Measurements from ENCODE around the gene SLC38A3.
A peak's percentile ranks its signal among the peaks of the same experiment; 100 is the strongest.

The SLC38A3 gene

DNA sequence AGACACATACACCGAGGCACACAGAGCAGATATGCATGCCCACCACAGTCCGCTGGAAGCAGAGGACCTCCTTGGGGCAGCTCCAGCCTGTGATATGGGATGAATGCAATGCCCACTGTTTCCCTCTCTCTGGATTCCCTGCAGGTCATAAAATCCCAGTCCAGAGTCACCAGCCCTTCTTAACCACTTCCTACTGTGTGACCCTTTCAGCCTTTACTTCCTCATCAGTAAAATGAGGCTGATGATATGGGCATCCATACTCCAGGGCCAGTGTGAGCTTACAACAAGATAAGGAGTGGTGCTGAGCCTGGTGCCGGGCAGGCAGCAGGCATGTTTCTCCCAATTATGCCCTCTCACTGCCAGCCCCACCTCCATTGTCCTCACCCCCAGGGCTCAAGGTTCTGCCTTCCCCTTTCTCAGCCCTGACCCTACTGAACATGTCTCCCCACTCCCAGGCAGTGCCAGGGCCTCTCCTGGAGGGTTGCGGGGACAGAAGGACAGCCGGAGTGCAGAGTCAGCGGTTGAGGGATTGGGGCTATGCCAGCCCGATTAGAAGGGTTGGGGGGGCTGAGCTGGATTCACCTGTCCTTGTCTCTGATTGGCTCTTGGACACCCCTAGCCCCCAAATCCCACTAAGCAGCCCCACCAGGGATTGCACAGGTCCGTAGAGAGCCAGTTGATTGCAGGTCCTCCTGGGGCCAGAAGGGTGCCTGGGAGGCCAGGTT, 14.0 kb upstream of the SLC38A3 start, which contains the start of gene GNAT1:
Gene GNAT1 (plus strand): TSS at position 675 of the 725 bp plus-strand sequence. CDS start 116 bp downstream, outside the sequence.
- no peak for DNase-seq

DNA sequence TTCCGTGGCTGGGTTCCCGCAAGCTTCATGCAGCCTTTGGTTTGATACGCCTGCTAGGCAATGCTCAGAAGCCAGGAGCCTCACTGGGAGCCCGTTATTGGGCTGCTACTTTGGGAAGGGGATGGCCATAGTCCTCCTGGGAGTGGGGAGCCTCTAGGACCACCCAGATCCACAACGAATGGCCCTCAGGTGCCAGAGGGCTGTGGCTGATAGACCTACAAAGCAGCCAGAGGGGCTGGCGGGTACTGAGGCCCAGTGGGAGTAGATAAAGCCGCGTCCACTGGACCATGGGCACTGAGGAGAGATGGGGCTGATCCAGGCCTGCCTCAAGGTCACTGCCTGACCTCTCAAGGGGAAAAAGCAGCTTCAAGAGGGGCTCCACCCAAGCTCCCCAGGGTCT, 12.9 kb upstream of the SLC38A3 start:
- DNase-seq: no peak

DNA sequence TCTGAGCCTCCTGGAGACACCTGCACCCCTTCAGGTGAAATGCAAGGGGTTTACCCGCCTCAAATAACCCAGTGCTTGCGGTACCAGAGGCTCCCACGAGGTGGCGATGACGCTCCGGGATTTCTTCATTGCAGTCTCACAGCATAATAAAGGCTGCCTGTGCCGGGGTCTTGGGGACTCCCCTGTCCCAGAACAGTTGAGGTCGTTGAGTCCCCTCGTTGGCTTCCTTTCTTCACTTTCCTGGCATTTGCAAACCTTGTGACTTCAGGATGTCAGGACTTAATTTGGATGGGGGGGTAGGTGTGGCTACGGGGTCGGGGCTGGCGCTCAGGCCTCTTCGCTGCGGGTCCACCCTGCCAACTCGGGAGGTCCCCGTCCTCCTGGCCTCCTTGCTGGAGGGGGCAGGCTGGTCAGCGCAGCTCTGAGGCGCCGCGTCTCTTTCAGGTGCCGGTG, 12.4 kb upstream of the SLC38A3 start:
- peak in 46 of 56 donors; percentile 9 to 83 (median 40) for DNase-seq

DNA sequence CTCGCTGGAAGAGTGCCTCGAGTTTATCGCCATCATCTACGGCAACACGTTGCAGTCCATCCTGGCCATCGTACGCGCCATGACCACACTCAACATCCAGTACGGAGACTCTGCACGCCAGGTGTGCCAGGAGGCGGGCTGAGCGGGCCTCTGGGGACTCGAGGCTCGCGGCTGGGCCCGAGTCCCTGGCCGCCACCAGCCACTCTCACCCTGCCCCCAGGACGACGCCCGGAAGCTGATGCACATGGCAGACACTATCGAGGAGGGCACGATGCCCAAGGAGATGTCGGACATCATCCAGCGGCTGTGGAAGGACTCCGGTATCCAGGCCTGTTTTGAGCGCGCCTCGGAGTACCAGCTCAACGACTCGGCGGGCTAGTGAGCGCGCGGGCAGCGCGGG, 11.8 kb upstream of the SLC38A3 start:
- no peak for DNase-seq

DNA sequence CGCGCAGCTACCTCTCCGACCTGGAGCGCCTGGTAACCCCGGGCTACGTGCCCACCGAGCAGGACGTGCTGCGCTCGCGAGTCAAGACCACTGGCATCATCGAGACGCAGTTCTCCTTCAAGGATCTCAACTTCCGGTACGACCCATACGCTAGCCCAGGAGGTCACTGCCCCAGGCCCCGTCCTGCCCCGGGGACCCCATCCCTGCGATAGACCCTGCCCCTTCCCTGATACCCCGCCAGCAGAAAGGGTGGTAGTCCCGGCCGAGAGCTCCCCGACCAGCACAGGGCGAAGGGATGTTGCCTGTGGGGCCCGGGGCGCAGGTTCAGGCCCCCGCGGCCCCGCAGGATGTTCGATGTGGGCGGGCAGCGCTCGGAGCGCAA, 11.3 kb upstream of the SLC38A3 start:
- no peak for DNase-seq

DNA sequence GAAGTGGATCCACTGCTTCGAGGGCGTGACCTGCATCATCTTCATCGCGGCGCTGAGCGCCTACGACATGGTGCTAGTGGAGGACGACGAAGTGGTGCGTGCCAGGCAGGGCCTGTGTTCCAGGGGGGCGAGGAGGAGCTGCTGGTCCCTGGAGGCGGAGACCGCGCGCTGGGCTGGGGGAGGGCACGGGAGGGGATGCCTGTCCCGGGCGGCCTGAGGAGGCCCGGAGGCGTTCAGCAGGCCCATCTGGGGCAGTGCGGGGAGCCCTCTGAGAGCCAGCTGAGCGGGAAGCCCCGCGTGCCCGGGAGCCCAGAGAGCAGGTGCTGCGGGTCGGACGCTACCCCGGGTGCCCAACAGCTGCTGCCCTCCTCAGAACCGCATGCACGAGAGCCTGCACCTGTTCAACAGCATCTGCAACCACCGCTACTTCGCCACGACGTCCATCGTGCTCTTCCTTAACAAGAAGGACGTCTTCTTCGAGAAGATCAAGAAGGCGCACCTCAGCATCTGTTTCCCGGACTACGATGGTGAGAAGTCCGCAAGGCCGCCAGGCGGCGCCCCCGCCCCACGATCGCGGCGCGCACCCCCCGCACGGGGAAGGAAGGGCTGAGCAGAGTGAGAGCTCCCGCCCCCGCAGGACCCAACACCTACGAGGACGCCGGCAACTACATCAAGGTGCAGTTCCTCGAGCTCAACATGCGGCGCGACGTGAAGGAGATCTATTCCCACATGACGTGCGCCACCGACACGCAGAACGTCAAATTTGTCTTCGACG, 10.8 kb upstream of the SLC38A3 start:
- DNase-seq: peak in 47 of 56 donors; percentile 6 to 83 (median 46)

DNA sequence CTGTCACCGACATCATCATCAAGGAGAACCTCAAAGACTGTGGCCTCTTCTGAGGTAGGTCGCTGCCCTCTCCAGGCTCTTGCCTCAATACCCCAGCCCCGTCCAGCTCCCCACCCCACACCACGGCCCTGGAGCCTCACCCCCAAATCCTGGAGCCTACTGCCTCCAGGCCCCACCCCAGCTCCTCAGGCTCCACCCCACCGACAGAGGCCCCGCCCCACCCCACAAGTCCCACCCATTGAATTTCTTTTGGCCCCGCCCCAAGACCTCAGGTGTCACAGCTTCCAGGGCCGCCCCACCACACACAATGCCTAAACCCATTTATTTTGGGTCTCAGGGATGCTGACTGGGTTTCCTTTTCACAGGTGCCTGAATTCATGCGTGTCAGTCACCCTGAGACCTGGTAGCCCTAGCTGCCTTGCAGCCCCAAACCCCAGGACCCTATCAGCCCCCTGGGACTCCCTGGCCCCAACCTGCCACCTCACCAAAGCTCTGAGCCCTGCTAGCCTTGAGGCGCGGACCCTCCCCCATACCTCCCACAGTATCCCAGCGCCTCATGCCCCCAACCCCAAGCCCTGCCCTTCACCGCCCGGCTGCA, 10.1 kb upstream of the SLC38A3 start:
- DNase-seq: no peak

DNA sequence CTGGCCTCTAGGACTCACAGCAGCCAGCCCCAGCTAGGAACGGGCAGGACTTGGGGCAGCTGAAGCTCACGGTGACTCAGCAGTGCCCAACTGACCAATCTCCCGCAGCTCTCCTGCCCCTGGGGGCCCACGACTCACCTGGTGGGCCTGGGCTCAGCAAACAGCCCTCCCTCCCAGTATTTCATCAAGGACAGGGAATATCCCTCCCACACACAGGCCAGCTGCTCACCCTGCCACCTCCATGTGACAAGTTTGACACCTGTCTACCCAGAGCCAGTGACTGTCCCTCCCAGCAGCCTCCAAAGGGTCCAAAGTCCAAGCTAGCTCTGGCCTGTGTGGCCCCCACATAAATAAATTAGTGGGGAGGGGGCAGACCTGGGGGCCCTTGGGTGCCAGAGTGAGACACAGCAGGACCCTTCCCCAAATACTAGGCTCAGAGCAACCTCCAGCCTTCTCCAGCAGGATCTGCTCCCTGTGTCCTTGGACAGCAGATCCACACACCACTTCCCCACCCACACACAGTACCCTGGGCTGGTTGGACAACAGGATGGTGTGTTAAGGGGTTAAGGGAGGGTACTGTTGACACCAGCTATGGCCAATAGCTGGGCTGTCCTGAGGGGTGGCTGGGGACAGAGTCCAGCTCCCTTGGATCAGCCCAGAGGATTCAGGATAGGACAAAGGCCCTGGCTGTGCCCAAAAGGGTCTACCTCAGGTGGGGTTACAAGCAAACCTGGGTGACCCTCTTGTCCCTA, 9.4 kb upstream of the SLC38A3 start:
- DNase-seq: no peak

DNA sequence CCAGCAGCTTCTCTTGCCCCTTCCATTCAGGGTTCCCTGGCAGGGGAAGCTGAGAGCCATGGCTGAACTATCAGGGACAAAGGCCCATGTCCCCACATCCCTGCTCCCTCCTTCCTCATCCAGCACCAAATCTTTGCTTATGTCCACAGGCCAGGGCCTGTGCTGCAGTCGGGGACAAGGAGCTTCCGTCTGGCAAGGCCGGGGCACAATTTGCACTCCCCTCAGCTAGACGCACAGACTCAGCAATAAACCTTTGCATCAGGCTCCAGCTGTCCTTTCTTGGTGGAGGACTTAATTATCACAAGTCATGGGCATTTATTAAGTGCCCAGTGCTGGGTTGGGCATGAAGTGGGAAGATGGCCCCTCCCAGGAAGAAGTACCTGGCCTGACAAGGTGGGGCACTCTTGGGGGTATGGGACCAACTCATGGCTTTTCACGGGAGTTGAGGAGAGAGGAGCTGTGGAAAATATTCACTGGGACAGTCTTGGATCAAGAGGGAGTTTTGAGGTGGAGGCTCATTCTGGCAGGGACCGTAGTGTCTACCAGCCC, 8.7 kb upstream of the SLC38A3 start:
- no peak for DNase-seq

DNA sequence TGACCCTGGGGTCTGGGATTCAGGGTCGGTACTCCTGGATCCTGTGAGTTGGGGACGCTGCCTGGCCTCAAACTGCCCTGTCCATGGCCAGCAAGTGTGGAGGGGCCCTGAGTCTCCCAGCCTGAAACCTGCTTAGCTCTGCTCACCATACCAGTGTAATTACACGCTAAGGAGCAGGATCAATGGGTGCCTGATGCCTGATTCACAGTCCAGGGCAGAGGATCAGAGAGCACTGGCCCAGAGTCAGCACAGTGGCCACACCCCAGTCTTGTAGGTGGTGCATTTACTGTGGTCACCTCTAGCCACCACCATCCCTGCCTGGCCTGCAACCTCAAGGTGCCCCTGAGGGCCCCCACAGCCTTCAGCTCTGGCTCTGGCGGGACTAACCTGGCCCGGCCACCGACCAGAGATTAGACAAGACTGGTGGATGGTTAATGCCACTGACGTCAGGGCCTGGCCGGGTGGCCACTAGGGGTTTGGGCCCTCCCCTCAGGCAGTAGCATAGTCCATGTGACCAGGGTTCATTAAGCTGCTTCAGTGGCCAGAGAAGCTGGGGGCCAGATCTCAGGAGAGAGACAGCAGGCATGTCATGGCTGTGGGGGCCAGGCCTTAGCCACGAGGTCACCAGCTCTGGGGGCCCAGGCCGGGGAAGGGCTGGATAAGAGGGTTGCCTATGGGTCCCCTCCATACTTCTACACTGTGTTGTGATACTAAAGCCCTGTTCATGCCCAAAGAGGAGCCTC, 3.3 kb upstream of the SLC38A3 start:
- no peak for DNase-seq

DNA sequence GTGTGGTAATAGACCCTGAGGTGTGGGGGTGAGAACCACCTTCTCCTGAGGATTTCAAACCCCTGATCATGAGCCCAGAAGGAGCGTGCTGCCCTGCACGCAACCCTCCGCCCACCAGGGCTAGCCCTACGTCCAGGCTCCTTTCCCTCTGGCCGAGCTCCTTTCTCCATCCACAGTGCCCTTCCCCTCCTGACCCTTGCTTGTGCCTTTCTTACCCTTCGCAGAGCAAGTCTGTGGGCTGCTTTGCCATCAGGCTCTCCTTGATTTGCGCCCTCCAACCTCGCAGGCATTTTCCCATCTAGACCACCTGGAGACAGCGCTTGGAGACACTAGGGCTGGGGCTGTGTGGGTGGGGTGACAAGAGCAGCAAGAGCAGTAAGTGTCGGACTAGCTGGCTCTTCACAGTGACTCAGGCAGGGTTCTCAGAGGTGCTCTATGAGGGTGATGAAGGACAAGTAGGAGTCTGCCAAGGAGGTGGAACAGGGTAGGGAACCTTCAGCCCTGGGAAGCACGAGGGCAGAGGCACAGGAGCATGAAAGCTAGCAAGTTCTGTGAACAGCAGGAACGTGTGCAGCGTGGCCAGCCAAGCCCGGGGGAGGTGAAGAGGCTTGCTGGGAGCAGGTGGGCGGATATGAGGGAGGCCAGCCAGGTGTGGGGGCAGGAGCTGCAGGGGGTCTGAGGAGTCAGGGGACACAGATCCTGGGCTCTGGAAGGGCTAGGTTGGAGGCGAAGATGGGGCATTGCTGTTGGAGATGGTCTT, 2.5 kb upstream of the SLC38A3 start:
- no peak for DNase-seq

DNA sequence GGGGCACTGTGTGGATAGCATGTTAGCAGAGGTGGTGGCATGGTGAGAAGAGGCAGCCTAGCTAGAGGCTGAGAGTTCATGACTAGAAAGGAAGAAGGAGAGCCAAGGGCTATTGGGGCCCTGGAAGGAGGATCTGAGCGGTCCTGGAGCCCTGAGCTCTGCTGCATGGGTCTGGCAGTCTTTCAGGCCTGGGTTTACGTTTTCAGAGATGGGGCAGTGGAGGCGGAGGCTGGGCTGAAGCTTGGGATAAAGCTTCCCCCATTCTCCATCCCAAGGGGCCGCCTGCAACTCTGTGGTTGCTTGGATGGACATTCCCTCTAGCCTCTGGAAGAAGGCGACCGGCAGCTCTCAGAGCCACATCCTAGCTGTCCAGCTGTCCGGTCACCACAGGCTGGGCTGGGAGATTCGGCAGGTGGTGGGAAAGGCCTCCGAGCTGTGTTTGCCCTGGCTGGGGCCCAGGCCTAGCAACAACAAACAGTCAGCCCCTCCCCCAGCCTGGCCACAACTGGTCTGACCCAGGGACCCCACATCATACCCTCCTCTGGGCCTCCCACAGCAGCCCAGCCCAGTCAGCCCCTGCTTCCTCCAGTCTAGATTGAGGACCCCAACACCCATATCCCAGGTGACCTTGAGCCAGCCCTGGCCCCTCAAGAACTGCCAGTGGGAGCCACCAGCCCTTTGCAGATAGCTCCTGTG, 1.8 kb upstream of the SLC38A3 start:
- DNase-seq: no peak

DNA sequence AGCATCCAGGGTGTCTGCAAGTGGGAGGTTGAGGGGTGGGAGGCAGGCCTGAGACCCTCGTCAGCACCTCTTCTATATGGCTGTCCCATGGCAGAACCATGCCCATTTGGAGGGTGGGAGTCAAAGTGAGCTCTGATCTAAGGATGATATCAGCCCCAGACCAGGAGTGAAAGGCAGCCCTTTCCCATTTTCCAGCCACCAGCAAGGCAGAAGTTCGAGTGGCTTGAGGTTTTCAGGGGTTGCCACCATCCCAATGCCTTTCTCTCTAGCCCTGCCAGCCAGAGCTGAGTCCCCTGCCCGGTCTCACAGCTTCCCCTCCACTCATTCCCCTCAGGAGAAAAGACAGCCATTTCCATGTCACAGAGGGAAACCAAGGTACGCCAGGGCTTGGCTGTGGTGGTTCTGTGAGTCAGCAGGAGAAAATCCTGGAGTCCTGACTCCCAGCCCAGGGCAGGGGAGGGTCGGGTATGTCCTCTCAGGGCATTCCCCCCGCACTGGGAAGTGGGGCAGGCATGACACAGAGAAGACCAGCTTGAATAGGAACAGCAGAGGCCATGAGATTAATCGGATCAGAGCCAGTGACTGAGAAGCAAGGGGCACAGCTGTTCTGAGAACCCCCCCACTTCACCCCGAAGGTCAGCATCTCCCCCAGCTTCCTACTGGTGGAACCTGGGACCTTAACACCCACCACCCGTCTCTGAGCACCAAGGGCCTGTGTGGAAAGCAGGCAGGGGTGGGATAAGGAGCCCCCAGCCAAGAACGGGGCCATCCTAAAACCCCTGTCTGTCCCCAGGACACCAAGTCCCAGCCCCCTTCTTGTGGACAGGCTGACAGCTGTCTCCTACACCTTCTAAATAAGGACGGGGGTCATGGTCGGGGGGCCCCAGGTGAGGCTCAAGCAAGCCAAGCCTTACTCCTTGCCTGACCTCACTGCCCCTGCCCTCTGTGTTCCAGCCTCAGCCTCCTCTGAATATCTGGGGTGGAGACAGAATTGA, 965 bp upstream of the SLC38A3 start:
- DNase-seq: no peak

DNA sequence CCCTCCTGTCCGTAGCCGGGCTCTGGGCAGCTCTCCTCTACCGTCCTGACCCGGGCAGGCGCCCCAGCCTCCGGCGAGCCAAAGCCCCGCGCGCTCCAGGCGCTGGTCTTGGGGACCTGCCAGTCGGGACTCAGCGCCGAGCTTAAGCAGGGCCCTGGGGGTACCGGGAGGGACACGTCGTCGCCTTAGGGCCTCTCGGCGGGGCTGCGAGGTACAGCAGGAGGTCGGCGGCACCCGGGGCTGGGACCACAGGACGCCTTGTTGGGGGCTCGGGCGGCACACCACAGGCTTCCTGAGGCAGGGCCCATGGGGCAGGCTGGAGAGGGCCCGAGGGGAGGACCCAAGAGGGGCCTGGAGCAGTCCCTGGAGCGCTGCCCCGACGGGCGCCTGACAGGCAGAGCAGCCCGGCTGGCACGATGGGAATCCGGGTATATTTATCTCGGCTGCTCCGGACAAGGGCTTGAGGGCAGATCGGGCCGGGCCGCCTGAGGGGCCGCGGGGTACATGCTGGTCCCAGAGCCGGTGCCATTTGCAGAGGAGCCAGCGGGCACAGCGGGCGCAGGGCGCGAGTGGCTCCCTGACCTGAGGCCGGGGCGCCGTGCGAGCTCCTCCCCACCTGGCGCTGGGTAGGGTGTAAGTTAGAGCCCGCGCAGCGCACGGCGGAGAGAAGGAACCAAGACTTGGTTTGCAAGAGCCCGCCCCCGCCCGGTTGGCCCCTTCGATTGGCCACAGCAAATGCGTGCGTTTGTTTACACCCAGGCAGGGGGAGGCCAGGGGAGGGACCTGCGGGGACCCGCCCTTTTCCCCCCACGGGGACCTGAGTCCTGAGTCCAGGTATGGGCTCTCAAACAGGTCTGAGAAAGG, 574 bp downstream of the SLC38A3 start:
- DNase-seq: peak in 23 of 56 donors; percentile 12 to 64 (median 27)

DNA sequence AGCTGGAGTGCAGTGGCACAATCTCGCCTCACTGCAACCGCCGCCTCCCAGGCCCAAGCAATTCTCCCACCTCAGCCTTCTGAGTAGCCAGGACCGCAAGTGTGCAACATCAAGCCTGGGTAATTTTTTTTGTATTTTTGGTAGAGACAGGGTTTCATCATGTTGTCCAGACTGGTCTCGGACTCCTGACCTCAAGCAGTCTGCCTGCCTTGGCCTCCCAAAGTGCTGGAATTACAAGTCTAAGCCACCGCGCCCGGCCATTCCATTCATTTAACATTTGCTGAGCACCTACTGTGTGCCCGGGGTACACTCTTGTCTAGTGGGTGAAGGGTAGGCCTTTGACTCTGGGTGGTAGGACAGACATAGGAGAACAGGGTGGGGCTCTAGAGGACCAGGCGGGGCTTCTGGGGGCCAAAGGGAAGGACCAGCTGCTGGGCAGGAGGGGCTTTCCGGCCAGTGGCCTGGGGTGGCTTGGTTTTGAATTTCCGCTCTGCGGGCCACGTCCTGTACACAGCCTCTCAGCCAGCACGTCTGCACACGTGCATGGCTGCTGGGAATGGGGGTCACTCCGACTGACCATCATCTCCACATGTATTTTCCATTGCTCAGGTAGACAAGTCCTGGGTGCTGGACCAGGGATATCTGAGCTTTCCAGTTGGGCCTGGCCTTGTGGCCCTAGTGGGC, 2.4 kb downstream of the SLC38A3 start:
- DNase-seq: no peak

All from nucleus accumbens (tissue), 56 donors.